ENCODE measurements around the gene MANEA.

The MANEA gene

GRCh38 chr6:95593025-95593424 lies 15.7 kb downstream of the MANEA start:
- TF ChIP-seq ZNF565 (CRISPR knock-in tag; conservative IDR thresholded peaks at IDR 0.05; ENCODE audit: low read depth) (no peak), ISL1 (CRISPR knock-in tag; IDR thresholded peaks at IDR 0.05) (peak; percentile 57)

GRCh38 chr6:95596021-95596420 lies 18.7 kb downstream of the MANEA start:
- no peak for TF ChIP-seq TSHZ2 (CRISPR knock-in tag; IDR thresholded peaks at IDR 0.05)
- TF ChIP-seq ZNF565 (CRISPR knock-in tag; conservative IDR thresholded peaks at IDR 0.05; ENCODE audit: low read depth) = no peak
- no peak for TF ChIP-seq CREB5 (CRISPR knock-in tag; IDR thresholded peaks at IDR 0.05; ENCODE audit: low read depth)
- no peak for TF ChIP-seq ZNF8 (CRISPR knock-in tag; IDR thresholded peaks at IDR 0.05)
- no peak for TF ChIP-seq POU6F1 (CRISPR knock-in tag; IDR thresholded peaks at IDR 0.05; ENCODE audit: borderline replicate concordance, low read depth)
- no peak for TF ChIP-seq SNAI2 (CRISPR knock-in tag; IDR thresholded peaks at IDR 0.05)
- no peak for TF ChIP-seq PATZ1 (CRISPR knock-in tag; IDR thresholded peaks at IDR 0.05; ENCODE audit: borderline replicate concordance)
- TF ChIP-seq CSDC2 (CRISPR knock-in tag; IDR thresholded peaks at IDR 0.05) = no peak
- ATAC-seq = no peak

More at GRCh38 chr6:95593025-95593424, 15.7 kb downstream of the MANEA start:
- no peak for ATAC-seq

- TF ChIP-seq POU6F1 (CRISPR knock-in tag; IDR thresholded peaks at IDR 0.05; ENCODE audit: borderline replicate concordance, low read depth) (no peak), CSRNP3 (CRISPR knock-in tag; IDR thresholded peaks at IDR 0.05) (no peak), CSDC2 (CRISPR knock-in tag; IDR thresholded peaks at IDR 0.05) (no peak), ZFP30 (CRISPR knock-in tag; IDR thresholded peaks at IDR 0.05) (no peak), RARB (CRISPR knock-in tag; IDR thresholded peaks at IDR 0.05) (no peak), PPARA (CRISPR knock-in tag; IDR thresholded peaks at IDR 0.05; ENCODE audit: borderline replicate concordance) (no peak), ZNF70 (CRISPR knock-in tag; IDR thresholded peaks at IDR 0.05) (no peak), TCF4 (CRISPR knock-in tag; IDR thresholded peaks at IDR 0.05; ENCODE audit: borderline replicate concordance) (no peak), TOX (CRISPR knock-in tag; IDR thresholded peaks at IDR 0.05; ENCODE audit: borderline replicate concordance) (no peak), ESRRG (CRISPR knock-in tag; IDR thresholded peaks at IDR 0.05) (no peak), ZNF565 (CRISPR knock-in tag; conservative IDR thresholded peaks at IDR 0.05; ENCODE audit: low read depth) (no peak), CREB5 (CRISPR knock-in tag; IDR thresholded peaks at IDR 0.05; ENCODE audit: low read depth) (no peak), ZC3H10 (CRISPR knock-in tag; IDR thresholded peaks at IDR 0.05) (no peak), GLIS3 (CRISPR knock-in tag; IDR thresholded peaks at IDR 0.05) (no peak), PATZ1 (CRISPR knock-in tag; IDR thresholded peaks at IDR 0.05; ENCODE audit: borderline replicate concordance) (no peak), SNAI2 (CRISPR knock-in tag; IDR thresholded peaks at IDR 0.05) (no peak), OSR1 (CRISPR knock-in tag; IDR thresholded peaks at IDR 0.05) (no peak), ARNTL (CRISPR knock-in tag; IDR thresholded peaks at IDR 0.05; ENCODE audit: borderline replicate concordance, low read depth) (no peak)
- no peak for ATAC-seq
Measured at GRCh38 chr6:95599706-95600105, 22.4 kb downstream of the MANEA start.
